ENCODE measurements around the gene PDE4D. TPM values are rescaled to one million over a fixed set of nuclear protein-coding genes. Genes with fewer than 3 reads are reported as not detected.

PDE4D gene
- total RNA-seq, 1 experiment from 2014 or later = 2.4 TPM

GRCh38 chr5:58938563-58939424 lies 954.7 kb downstream of the PDE4D start:
- Histone ChIP-seq H3K9me3 (ENCODE audit: control insufficient read depth, insufficient read depth, low read depth, low read length) (no peaks in the 10 kb centered on the region), H3K27ac (ENCODE audit: low read length) (no peak overlapping the region), H3K4me3 (ENCODE audit: low read depth in 2 of 2, low read length in 2 of 2) (no peak overlapping the region), H3K27me3 (ENCODE audit: control insufficient read depth, insufficient read depth, low read length) (no peaks in the 10 kb centered on the region), H3K4me1 (ENCODE audit: control insufficient read depth, insufficient read depth, low read length) (no peaks in the 10 kb centered on the region), H3K36me3 (ENCODE audit: control insufficient read depth, insufficient read depth, low read length) (no peaks in the 10 kb centered on the region)
- intact Hi-C loops (cut with micrococcal nuclease; ENCODE audit: unreplicated experiment) = no loop called here
- ChIA-PET CTCF (no interaction called here), POLR2A (no interaction called here)
- no TSS peak for BruUV-seq (replicated peaks)
- ATAC-seq = no peak
- in situ Hi-C loops (cut with HindIII; ENCODE audit: low pct_unique_long_range_greater_than_20kb, low sequenced_read_pairs) = no loop called here
- TF ChIP-seq TCF7L2 (IDR thresholded peaks at IDR 0.05; ENCODE audit: low read depth, low read length) = no peak
- TF ChIP-seq SIN3A (IDR thresholded peaks at IDR 0.05; ENCODE audit: borderline replicate concordance, insufficient read depth, low read depth, low read length) = no peak
- TF ChIP-seq POLR2AphosphoS5 (IDR thresholded peaks at IDR 0.05; ENCODE audit: low read depth, low read length) = no peak
- TF ChIP-seq REST (IDR thresholded peaks at IDR 0.05; ENCODE audit: insufficient read depth in 1 of 2, low read depth in 2 of 2, low read length in 1 of 2) = no peak
- TF ChIP-seq, protein P1, sequence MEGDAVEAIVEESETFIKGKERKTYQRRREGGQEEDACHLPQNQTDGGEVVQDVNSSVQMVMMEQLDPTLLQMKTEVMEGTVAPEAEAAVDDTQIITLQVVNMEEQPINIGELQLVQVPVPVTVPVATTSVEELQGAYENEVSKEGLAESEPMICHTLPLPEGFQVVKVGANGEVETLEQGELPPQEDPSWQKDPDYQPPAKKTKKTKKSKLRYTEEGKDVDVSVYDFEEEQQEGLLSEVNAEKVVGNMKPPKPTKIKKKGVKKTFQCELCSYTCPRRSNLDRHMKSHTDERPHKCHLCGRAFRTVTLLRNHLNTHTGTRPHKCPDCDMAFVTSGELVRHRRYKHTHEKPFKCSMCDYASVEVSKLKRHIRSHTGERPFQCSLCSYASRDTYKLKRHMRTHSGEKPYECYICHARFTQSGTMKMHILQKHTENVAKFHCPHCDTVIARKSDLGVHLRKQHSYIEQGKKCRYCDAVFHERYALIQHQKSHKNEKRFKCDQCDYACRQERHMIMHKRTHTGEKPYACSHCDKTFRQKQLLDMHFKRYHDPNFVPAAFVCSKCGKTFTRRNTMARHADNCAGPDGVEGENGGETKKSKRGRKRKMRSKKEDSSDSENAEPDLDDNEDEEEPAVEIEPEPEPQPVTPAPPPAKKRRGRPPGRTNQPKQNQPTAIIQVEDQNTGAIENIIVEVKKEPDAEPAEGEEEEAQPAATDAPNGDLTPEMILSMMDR (IDR thresholded peaks at IDR 0.05) = no peak
- no peak for DNase-seq (ENCODE audit: low read depth, low spot score)

DNA sequence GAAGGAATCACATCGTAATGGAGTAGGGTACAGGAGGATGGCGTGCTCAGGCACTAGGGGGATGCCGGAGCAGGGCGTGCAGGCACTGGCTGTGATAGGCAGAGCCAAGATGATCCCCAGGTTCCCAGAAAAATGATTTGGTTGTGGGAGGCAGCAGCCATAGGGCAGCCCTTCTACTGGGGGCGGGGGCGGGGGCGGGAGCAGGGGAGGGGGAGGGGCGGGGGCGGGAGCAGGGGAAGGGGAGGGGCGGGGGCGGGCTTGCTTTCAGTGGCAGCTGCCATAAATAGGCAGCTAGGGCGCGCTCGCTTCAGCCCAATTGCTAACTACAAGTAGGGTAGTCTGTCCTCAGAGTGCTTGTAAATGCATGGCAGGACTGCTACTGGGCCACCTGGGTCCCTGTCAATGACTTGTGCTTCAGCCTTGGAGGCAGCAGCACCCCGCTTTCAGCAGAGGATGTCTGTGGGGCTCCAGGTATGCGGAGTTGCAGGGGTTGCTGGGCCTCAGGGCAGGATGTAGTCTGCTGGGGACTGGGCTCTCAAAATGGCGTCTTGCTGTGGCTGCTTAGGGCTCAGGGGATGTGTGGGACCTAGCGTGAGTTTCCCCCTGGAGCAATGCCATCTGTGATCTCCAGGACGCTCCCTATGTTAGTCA lies 956.4 kb downstream of the PDE4D start:
- POLR2A ChIA-PET = no interaction called here
- no peak overlapping the region for H3K27ac ChIP-seq (ENCODE audit: low read length)
- H3K4me3 ChIP-seq (ENCODE audit: low read depth in 2 of 2, low read length in 2 of 2) = no peak overlapping the region
- no peaks in the 10 kb centered on the region for H3K9me3 ChIP-seq (ENCODE audit: control insufficient read depth, insufficient read depth, low read depth, low read length)
- no peak for DNase-seq (ENCODE audit: low read depth, low spot score)
- ATAC-seq = no peak
- no peak for TF ChIP-seq REST (IDR thresholded peaks at IDR 0.05; ENCODE audit: insufficient read depth in 1 of 2, low read depth in 2 of 2, low read length in 1 of 2)
- TF ChIP-seq, protein P1 (IDR thresholded peaks at IDR 0.05) = no peak
- intact Hi-C loops (cut with micrococcal nuclease; ENCODE audit: unreplicated experiment) (no loop called here), in situ Hi-C loops (cut with HindIII; ENCODE audit: low pct_unique_long_range_greater_than_20kb, low sequenced_read_pairs) (no loop called here)
- no TSS peak for BruUV-seq (replicated peaks)
- no peaks in the 10 kb centered on the region for H3K36me3 ChIP-seq (ENCODE audit: control insufficient read depth, insufficient read depth, low read length)
- H3K4me1 ChIP-seq (ENCODE audit: control insufficient read depth, insufficient read depth, low read length) = no peaks in the 10 kb centered on the region
- no peaks in the 10 kb centered on the region for H3K27me3 ChIP-seq (ENCODE audit: control insufficient read depth, insufficient read depth, low read length)
- CTCF ChIA-PET = no interaction called here
